DND-41 (cell line): ENCODE results near the gene CADPS.

Experiments
- CTCF ChIP-seq: IDR thresholded peaks from 2 replicates; pipeline ENCODE4 v1.5.1; 2012; ENCODE audit warnings: borderline replicate concordance, low read length, moderate library complexity, mild to moderate bottlenecking; ENCODE audit not compliant: poor library complexity, severe bottlenecking; ENCODE audit errors: extremely low read depth
- EZH2 ChIP-seq: IDR thresholded peaks from 3 replicates; pipeline ENCODE4 v1.6.1; 2012; ENCODE audit warnings: borderline replicate concordance, low read depth, mild to moderate bottlenecking, moderate library complexity, low read length, inconsistent platforms; ENCODE audit not compliant: severe bottlenecking

GRCh38 chr3:62818347-62818746 is 56.9 kb downstream of the CADPS start:
- TF ChIP-seq CTCF: no peak
- TF ChIP-seq EZH2: no peak
